H1 (cell line): ENCODE results near the gene FAM3B. TPM values are rescaled to one million over a fixed set of nuclear protein-coding genes. Genes with fewer than 3 reads are reported as not detected.

Source experiments
- CTCF ChIA-PET: fragments of 300-600 bp; sonication (Branson Sonifier 250); formaldehyde crosslinking; loops from one replicate; lab custom pipeline; 2021; ENCODE audit not compliant: partially characterized antibody; lab: Charles Lee
- POLR2A ChIA-PET: fragments of 300-600 bp; sonication (Branson Sonifier 250); formaldehyde crosslinking; loops from one replicate; lab custom pipeline; 2021; ENCODE audit warnings: inconsistent platforms; ENCODE audit not compliant: partially characterized antibody; lab: Charles Lee
- DNase-seq, 2 experiments: peaks; one replicate each; pipeline versions ENCODE4 v3.0.0 to v3.0.0-alpha.2; 2010 to 2022; ENCODE audit warnings: low spot score in 2 of 2, low read depth in 1 of 2, mixed read lengths in 1 of 2
- FAIRE-seq: peaks from 2 replicates; lab custom pipeline; 2011; peaks lifted over from hg19 to GRCh38; lab: Jason Lieb, UNC
- H2AFZ ChIP-seq: 2 replicates; pipeline ENCODE4 v1.8.1; 2012; ENCODE audit warnings: low read length, inconsistent platforms
- H2AK5ac ChIP-seq: 2 replicates; pipeline ENCODE4 v1.6.1; 2013; ENCODE audit warnings: low read depth, low read length
- H2BK120ac ChIP-seq: replicated peaks from 2 replicates; pipeline ENCODE3; 2013; ENCODE audit warnings: low read depth, low read length, inconsistent platforms
- H2BK12ac ChIP-seq: 2 replicates; pipeline ENCODE4 v1.6.1; 2013; ENCODE audit warnings: low read depth, low read length
- H2BK15ac ChIP-seq: 2 replicates; pipeline ENCODE4 v1.6.1; 2013; ENCODE audit warnings: low read length
- H2BK20ac ChIP-seq: 2 replicates; pipeline ENCODE4 v1.6.1; 2013; ENCODE audit warnings: low read length
- H2BK5ac ChIP-seq: 2 replicates; pipeline ENCODE4 v1.6.1; 2013; ENCODE audit warnings: low read depth, low read length
- H3K14ac ChIP-seq: 2 replicates; pipeline ENCODE4 v1.6.1; 2013; ENCODE audit warnings: inconsistent platforms; ENCODE audit not compliant: insufficient read length
- H3K18ac ChIP-seq: 2 replicates; pipeline ENCODE4 v1.6.1; 2013; ENCODE audit warnings: low read length; ENCODE audit errors: extremely low read depth
- H3K23ac ChIP-seq: 2 replicates; pipeline ENCODE4 v1.6.1; 2013; ENCODE audit warnings: inconsistent platforms; ENCODE audit not compliant: insufficient read length
- H3K23me2 ChIP-seq: 2 replicates; pipeline ENCODE4 v1.6.1; 2013; ENCODE audit warnings: low read depth, low read length
- H3K27ac ChIP-seq: 2 replicates; pipeline ENCODE4 v1.6.1; 2011; ENCODE audit warnings: low read depth, low read length, inconsistent platforms
- H3K27me3 ChIP-seq, 4 experiments: replicated peaks in 1 of 4; 1 replicate in 1 of 4; 2 replicates in 3 of 4; pipeline versions ENCODE4 v1.6.1 to v1.8.1; 2011 to 2013; ENCODE audit warnings: low read length in 3 of 4, mild to moderate bottlenecking in 3 of 4, inconsistent platforms in 2 of 4, mixed read lengths in 2 of 4, moderate library complexity in 1 of 4; ENCODE audit not compliant: control insufficient read depth in 3 of 4, insufficient read depth in 3 of 4; ENCODE audit errors: extremely low read depth in 1 of 4
- H3K36me3 ChIP-seq, 4 experiments: 2 replicates each; pipeline versions ENCODE4 v1.6.1 to v1.8.1; 2011 to 2013; ENCODE audit warnings: mild to moderate bottlenecking in 4 of 4, low read length in 3 of 4, moderate library complexity in 2 of 4, control low read depth in 1 of 4, inconsistent platforms in 1 of 4; ENCODE audit not compliant: insufficient read depth in 4 of 4, control insufficient read depth in 2 of 4
- H3K4ac ChIP-seq: replicated peaks from 2 replicates; pipeline ENCODE3; 2013; ENCODE audit warnings: low read length, low read depth, mixed read lengths, inconsistent platforms; ENCODE audit not compliant: insufficient read length
- H3K4me1 ChIP-seq, 4 experiments: replicated peaks in 1 of 4; 1 replicate in 1 of 4; 2 replicates in 3 of 4; pipeline versions ENCODE4 v1.6.1 to v1.8.1; 2011 to 2013; ENCODE audit warnings: low read length in 3 of 4, inconsistent platforms in 2 of 4, mixed read lengths in 1 of 4; ENCODE audit not compliant: insufficient read depth in 4 of 4, control insufficient read depth in 3 of 4
- H3K4me2 ChIP-seq, 2 experiments: 2 replicates each; pipeline versions ENCODE4 v1.6.1 to v1.8.1; 2011 to 2013; ENCODE audit warnings: low read depth in 2 of 2, low read length in 2 of 2, control low read depth in 1 of 2, inconsistent platforms in 1 of 2, mild to moderate bottlenecking in 1 of 2; ENCODE audit not compliant: insufficient read depth in 1 of 2
- H3K4me3 ChIP-seq, 4 experiments: fragments of 200-600, 300-600 bp in 1 of 4; sonication (generic), shearing (Covaris generic), sonication (Bioruptor Twin) in 1 of 4; 2 replicates each; pipeline versions ENCODE4 v1.5.1 to v1.8.1; 2011 to 2016; ENCODE audit warnings: low read length in 4 of 4, low read depth in 3 of 4, control low read depth in 2 of 4, inconsistent platforms in 2 of 4, mild to moderate bottlenecking in 2 of 4, mixed read lengths in 1 of 4, moderate library complexity in 1 of 4; ENCODE audit not compliant: insufficient read depth in 2 of 4; ENCODE audit errors: extremely low read depth in 1 of 4
- H3K56ac ChIP-seq: replicated peaks from 2 replicates; pipeline ENCODE3; 2013; ENCODE audit warnings: low read depth, mild to moderate bottlenecking, mixed read lengths, low read length, inconsistent platforms; ENCODE audit not compliant: insufficient read length
- H3K79me1 ChIP-seq: 2 replicates; pipeline ENCODE4 v1.6.1; 2013; ENCODE audit warnings: low read depth, low read length, control low read depth
- H3K79me2 ChIP-seq, 2 experiments: 2 replicates each; pipeline versions ENCODE4 v1.6.1 to v1.8.1; 2012 to 2013; ENCODE audit warnings: low read length in 2 of 2, mild to moderate bottlenecking in 2 of 2, inconsistent platforms in 1 of 2; ENCODE audit not compliant: insufficient read depth in 2 of 2, control insufficient read depth in 1 of 2
- H3K9ac ChIP-seq, 4 experiments: replicated peaks in 1 of 4; 1 replicate in 1 of 4; 2 replicates in 3 of 4; pipeline versions ENCODE4 v1.6.1 to v1.8.1; 2011 to 2013; ENCODE audit warnings: low read depth in 3 of 4, low read length in 3 of 4, control low read depth in 2 of 4, mild to moderate bottlenecking in 2 of 4, moderate library complexity in 2 of 4, inconsistent platforms in 1 of 4; ENCODE audit errors: extremely low read depth in 1 of 4
- H3K9me3 ChIP-seq, 2 experiments: 2 replicates each; pipeline versions ENCODE4 v1.6.1 to v1.8.1; 2012 to 2013; ENCODE audit warnings: mild to moderate bottlenecking in 2 of 2, moderate library complexity in 2 of 2, control low read depth in 1 of 2, inconsistent platforms in 1 of 2, low read depth in 1 of 2, low read length in 1 of 2, mixed read lengths in 1 of 2; ENCODE audit not compliant: insufficient read depth in 2 of 2
- H4K20me1 ChIP-seq, 2 experiments: replicated peaks in 1 of 2; 2 replicates each; pipeline versions ENCODE3 to v1.8.1; 2011 to 2013; ENCODE audit warnings: inconsistent platforms in 2 of 2, low read length in 2 of 2, mild to moderate bottlenecking in 1 of 2; ENCODE audit not compliant: insufficient read depth in 2 of 2, control insufficient read depth in 1 of 2
- H4K5ac ChIP-seq: 2 replicates; pipeline ENCODE4 v1.6.1; 2013; ENCODE audit warnings: low read length, low read depth, mixed read lengths, inconsistent platforms; ENCODE audit not compliant: insufficient read length
- H4K8ac ChIP-seq: 2 replicates; pipeline ENCODE4 v1.8.0; 2013; ENCODE audit warnings: mild to moderate bottlenecking, moderate library complexity, low read length, inconsistent platforms; ENCODE audit not compliant: insufficient read depth; ENCODE audit errors: extremely low read depth
- H4K91ac ChIP-seq: replicated peaks from 2 replicates; pipeline ENCODE3; 2013; ENCODE audit warnings: low read length, mixed read lengths, inconsistent platforms; ENCODE audit not compliant: insufficient read length
- BACH1 ChIP-seq: IDR thresholded peaks from 2 replicates; pipeline ENCODE4 v1.6.1; 2012; ENCODE audit warnings: low read length, improper control_type of control experiment
- BRCA1 ChIP-seq: IDR thresholded peaks from 2 replicates; pipeline ENCODE4 v1.6.1; 2012; ENCODE audit warnings: low read depth, low read length, improper control_type of control experiment
- CREB1 ChIP-seq: IDR thresholded peaks from 2 replicates; pipeline ENCODE4 v1.6.1; 2012; ENCODE audit warnings: inconsistent platforms
- EZH2 ChIP-seq: fragments of 200-600 bp; sonication (generic); IDR thresholded peaks from 2 replicates; pipeline ENCODE4 v1.7.1; 2012; ENCODE audit warnings: low read depth, mild to moderate bottlenecking, moderate library complexity, low read length, inconsistent platforms; ENCODE audit not compliant: severe bottlenecking
- GABPA ChIP-seq: IDR thresholded peaks from 2 replicates; pipeline ENCODE4 v1.6.1; 2011; ENCODE audit warnings: mild to moderate bottlenecking, low read length, moderate library complexity, borderline replicate concordance; ENCODE audit not compliant: insufficient read depth
- JUND ChIP-seq: IDR thresholded peaks from 2 replicates; pipeline ENCODE4 v1.6.1; 2011; ENCODE audit warnings: mild to moderate bottlenecking, improper control_type of control experiment, low read length
- PHF8 ChIP-seq: fragments of 200-600 bp; sonication (generic); conservative IDR thresholded peaks from 2 replicates; pipeline ENCODE4 v1.7.1; 2012; ENCODE audit warnings: low read depth, mild to moderate bottlenecking, inconsistent platforms, low read length, moderate library complexity
- RFX5 ChIP-seq: IDR thresholded peaks from 2 replicates; pipeline ENCODE4 v1.6.1; 2011; ENCODE audit warnings: low read depth, low read length, improper control_type of control experiment, borderline replicate concordance
- SP4 ChIP-seq: IDR thresholded peaks from 2 replicates; pipeline ENCODE4 v1.6.1; 2012; ENCODE audit warnings: low read length, inconsistent platforms
- WGBS, 2 experiments: shearing (Covaris generic) in 1 of 2; methylation state at CpG; one replicate each; pipeline versions ENCODE4 v1.1.6 to v1.1.7; 2013 to 2015; ENCODE audit warnings: low lambda C conversion rate in 2 of 2, mixed read lengths in 2 of 2, inconsistent platforms in 1 of 2, low coverage in 1 of 2, missing lambda C conversion rate in 1 of 2; ENCODE audit not compliant: insufficient replicate concordance in 2 of 2, insufficient coverage in 1 of 2, insufficient read length in 1 of 2; ENCODE audit errors: extremely low coverage in 1 of 2, missing lambda C conversion rate in 1 of 2; 5-methylcytosine and 5-hydroxymethylcytosine counted together
- polyA plus RNA-seq, 7 experiments: library from polyadenylated mRNA; depleted of rRNA in 3 of 7; stranded (reverse) in 5 of 7; unstranded in 2 of 7; fragments of >200 nt in 5 of 7; fragments of 200-250 nt in 2 of 7; gene quantifications; 1 replicate in 5 of 7; 2 replicates in 1 of 7; 4 replicates in 1 of 7; pipeline versions ENCODE4 v1.2.1 to v1.2.3, GENCODE V29; 2011 to 2013; ENCODE audit warnings: missing spikeins in 2 of 7, mixed read lengths in 2 of 7
- total RNA-seq: library from RNA; stranded (reverse); fragmentation: NEBNext Ultra II Directional; extraction: Animal tissue kit (Norgen Biotek cat#: 25700); gene quantifications from 2 replicates; pipeline ENCODE4 v1.2.1, GENCODE V29; 2021
- TF ChIP-seq, protein P1 (sequence below): IDR thresholded peaks from 2 replicates; pipeline ENCODE4 v1.6.1; 2011; ENCODE audit warnings: low read depth, mild to moderate bottlenecking, low read length; ENCODE audit not compliant: insufficient read depth

FAM3B gene
- total and polyA plus RNA-seq, 2 of the 8 experiments (the other 6 are each of a cell fraction or from before 2014, with no cell fraction given) = 2.0 TPM

DNA sequence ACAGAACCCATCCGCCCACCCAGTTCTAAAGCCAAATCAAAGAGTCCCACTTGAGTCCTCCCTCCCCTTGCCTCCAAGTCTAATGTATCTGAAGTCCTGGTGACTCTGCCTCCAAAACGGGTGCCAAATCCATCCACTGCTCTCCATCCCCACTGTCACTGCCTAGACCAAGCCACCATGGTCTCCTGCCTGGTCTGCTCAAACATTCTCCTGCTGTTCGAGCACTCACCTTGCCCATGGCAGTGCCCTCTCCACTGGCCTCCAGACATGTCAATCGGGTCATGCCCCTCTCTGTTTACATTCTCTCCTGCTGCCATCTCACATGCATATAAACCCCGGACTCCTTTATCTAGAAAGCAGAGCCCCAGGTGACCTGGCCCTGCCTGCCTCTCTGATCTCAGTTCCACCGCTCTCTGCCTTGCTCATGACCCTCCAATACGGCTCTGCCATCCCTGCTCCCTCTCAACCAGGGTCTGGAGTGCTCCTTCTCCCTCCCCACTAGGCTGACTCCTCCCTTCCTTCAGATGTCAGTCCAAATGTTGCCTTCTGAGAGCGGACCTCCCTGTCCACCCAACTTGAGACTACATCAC is 77.4 kb downstream of the FAM3B start:
- POLR2A ChIA-PET = no interaction called here
- TF ChIP-seq PHF8 (no peak), BACH1 (no peak), EZH2 (no peak), BRCA1 (no peak), CREB1 (no peak), RFX5 (no peak), JUND (no peak), SP4 (no peak), GABPA (no peak)
- TF ChIP-seq, protein P1, sequence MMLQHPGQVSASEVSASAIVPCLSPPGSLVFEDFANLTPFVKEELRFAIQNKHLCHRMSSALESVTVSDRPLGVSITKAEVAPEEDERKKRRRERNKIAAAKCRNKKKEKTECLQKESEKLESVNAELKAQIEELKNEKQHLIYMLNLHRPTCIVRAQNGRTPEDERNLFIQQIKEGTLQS = no peak
- TF ChIP-seq, all 59 proteins: peak for 0
- DNase-seq = no peak

More for the DNA sequence above, 77.4 kb downstream of the FAM3B start:
- Histone ChIP-seq H4K5ac (no peak overlapping the region), H3K18ac (peak overlapping the region; percentile 27; the same call in 1 of the 2 replicates), H3K27me3 (no peaks in the 10 kb centered on the region), H4K91ac (no peak overlapping the region), H3K9ac (no peak overlapping the region), H3K56ac (no peak overlapping the region), H3K4me1 (no peaks in the 10 kb centered on the region), H2BK15ac (no peak overlapping the region), H3K9me3 (0 out of 4 replicates have a peak, but pooled peaks cover 0 to 3% of the 10 kb centered on the region in 2 experiments), H2BK5ac (no peak overlapping the region), H3K14ac (no peak overlapping the region), H3K23me2 (no peaks in the 10 kb centered on the region), H3K36me3 (no peaks in the 10 kb centered on the region), H4K20me1 (no peaks in the 10 kb centered on the region), H3K79me2 (no peaks in the 10 kb centered on the region), H4K8ac (no peak overlapping the region), H2BK20ac (no peak overlapping the region), H3K79me1 (no peaks in the 10 kb centered on the region), H2BK120ac (no peak overlapping the region), H2AK5ac (no peak overlapping the region), H3K27ac (no peak overlapping the region), H2BK12ac (no peak overlapping the region; the same call in 1 of the 2 replicates), H3K4ac (no peak overlapping the region), H3K4me3 (no peak overlapping the region), H3K4me2 (no peak overlapping the region), H3K23ac (no peak overlapping the region), H2AFZ (no peak overlapping the region)
- CTCF ChIA-PET = no interaction called here
- no peak for FAIRE-seq
- WGBS, 2 experiments = 88% methylated on average over 8 of the region's 8 CpGs; no CpG with 5 or more reads in 1 of the 2 experiments
